HG03520 (cell line): ENCODE measurements around the gene VWA3B.
"Not testable (repeated sequence)": the region's sequence is repeated elsewhere in the genome, so short reads cannot be mapped to it uniquely, and the experiment has no call there.

Experiments
- ATAC-seq: cut with Tn5 transposase; IDR thresholded peaks from one replicate; pipeline ENCODE4 v1.9.1; 2021; ENCODE audit warnings: mild to moderate bottlenecking, moderate library complexity; ENCODE audit not compliant: unreplicated experiment

Gene VWA3B

DNA sequence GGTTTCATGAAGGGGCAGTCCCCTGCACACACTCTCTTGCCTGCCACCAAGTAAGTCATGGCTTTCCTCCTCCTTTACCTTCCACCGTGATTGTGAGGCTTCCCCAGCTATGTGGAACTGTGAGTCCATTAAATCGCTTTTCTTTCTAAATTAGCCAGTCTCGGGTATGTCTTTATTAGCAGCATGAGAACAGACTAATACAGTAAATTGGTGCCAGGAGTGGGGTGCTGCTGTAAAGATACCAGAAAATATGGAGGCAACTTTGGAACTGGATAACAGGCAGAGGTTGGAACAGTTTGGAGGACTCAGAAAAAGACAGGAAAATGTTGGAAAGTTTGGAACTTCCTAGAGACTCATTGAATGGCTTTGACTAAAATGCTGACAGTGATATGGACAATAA is 233.2 kb downstream of the VWA3B start:
- ATAC-seq: not testable (repeated sequence)

DNA sequence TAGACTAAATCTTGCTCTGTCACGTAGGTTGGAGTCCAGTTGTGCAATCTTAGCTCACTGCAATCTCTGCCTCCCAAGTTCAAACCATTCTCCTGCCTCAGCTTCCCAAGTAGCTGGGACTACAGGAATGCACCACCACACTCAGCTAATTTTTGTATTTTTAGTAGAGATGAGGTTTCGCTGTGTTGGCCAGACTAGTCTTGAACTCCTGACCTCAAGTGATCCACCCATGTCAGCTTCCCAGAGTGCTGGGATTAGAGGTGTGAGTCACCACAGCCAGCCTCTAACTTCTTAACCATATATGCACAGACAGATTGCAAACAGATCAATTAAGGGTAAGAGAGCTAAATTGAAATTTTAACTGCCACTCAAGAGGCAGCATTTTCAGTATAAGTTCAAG is 237.2 kb downstream of the VWA3B start:
- ATAC-seq: no peak

DNA sequence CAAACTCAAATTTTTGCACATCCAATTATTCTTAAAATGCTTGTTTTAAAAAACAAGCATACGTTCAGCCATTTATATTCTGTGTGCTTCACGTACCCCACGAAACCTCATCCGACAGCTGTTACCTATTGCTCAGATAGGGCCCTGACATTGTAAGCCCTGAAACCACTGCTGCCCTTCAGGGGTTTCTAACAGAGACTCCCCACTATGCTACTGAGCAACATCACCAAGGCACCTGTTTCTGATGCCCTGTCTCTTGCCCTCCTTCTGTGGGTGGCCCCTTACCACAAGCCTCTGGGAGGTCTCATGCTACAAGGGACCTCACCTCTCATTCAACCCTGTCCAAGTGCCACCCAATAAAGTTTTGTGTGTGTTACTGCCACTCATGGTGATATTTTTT is 240.8 kb downstream of the VWA3B start:
- ATAC-seq: no peak

DNA sequence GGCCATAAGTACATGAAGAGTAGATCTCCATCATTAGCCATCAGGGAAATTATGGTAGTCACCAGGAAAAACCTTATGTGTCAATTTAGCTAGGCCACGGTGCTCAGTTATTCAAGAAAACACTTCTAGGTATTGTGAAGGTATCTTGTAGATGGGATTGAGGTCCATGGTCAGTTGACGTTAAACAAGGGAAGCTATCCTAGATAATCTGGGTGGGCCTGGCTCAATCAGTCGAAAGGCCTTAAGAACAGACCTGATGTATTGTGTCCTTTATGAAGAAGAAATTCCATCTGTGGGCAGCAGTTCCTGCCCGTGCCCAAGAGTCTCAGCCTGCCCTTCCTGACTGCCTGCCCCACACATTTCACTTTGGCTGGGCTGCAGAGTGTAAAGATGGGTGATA is 242.6 kb downstream of the VWA3B start:
- ATAC-seq: no peak

DNA sequence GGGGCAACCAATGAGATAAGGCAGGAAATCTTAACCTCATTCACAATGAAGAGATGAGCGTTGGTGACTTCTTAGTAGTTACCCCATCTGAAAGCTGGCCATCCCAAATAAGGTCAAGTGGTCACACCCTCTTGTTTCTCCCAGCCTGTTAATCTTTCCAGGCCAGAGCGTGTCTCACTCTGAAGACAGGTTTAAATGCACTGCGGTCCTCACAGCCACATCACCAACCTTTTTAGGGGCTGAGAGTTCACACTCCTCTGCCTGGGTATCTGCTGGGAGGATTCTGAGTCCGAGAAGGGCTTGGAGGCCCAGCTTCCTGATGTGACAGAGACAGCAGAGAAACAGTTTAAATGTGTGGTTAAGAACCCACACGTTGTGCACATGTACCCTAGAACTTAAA is 246.0 kb downstream of the VWA3B start:
- ATAC-seq: no peak

DNA sequence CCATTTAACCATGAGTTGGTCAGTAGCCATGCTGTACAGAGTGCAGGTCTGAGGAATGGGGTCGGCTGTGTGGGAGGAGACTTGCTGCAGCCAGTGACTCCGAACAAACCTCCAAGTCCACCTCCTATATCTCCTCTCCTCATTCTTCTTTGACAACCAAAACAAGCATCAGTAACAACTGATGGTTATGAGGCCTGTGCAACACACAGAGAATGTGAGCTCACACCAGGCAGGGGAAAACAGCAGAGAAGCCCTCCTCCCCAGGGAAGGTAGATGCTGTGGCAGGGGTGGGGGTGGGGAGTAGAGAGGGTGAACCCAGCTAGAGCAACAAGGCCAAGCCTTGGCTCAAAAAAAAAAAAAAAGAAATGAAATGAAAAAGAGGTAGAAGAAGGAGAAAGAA is 247.0 kb downstream of the VWA3B start:
- ATAC-seq: no peak

DNA sequence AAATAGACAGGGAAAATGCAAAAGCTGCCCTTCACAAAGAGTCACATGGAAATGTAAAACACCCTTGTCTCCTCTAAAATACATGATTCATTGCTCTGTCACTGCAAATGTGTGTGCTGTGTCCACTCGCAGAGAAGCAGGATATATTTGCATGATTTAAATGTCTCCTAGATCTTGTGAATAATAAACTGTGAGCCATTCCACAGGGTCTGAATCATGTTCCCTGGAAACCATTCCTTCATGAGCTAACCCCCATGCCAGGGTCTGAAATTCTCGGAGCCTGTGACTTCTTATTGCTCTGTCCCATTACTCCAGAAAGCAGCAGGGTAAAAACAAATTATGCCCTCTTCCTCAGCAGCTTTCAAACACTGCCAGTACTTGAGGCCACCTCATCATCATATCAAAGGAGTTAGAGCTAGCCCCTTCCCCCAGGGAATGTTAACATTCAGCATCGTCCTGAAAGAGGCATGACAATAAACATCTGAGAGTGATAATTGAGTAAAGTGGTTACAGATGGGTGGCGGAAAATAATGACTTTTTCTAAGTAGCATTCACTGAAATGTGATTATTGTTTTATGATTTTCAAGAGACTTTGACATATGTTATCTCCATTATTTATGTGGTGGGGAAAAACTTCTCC is 247.6 kb downstream of the VWA3B start:
- ATAC-seq: no peak

DNA sequence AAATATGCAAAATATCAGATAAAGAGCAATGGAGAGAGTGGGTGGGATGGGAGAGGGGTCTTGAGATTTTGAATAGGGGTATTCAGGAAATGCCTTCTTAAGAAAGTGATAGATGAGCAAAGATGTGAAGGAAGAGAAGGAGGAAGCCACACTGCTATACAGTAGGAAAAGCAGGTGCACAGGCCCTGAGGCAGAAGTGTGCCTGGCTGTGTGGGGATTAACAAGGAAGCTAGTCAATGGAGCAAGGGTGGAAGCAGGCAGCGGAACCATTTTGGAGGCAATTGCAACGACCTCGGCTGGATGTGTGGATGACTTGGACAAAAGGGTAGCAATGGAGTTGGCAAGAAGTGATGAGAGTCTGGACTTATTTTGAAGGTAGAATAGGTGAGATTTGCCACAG is 248.3 kb downstream of the VWA3B start:
- no peak for ATAC-seq

DNA sequence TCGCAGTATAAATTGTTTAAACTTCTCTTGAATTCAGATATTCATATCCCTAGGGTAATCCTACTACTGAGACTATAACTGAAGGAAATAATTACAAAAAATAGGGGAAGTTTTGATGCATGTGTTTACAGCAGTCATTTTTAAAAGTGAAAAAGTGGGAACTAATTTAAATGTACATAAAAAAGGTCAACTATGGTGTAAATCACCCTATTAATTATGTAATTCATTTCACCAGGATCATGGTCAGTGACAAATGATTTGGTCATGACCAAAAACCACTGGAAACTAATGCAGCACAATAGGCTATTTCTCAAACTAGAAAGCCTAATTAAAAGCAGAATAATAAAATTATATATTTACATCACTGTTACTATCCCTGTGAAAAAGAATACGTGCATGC is 254.3 kb downstream of the VWA3B start:
- no peak for ATAC-seq

DNA sequence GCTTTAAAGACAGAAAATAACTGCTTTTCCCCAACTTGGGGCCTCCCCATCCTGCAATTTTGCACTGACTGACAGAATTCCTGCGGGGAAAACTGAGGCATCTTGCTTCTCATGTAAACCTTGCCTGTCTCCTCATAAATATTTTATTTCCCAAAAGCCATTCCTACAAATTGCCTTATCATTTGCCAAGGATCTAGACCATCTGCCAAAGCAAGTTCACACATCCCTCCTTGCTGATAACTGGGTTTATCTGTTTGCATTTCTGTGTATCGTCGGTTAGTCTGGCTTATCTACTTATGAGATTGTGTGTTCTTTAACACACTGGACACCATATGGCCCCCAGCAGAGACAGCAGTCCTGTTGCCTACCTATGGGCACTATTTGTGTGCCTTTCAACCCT is 256.3 kb downstream of the VWA3B start:
- ATAC-seq: no peak

DNA sequence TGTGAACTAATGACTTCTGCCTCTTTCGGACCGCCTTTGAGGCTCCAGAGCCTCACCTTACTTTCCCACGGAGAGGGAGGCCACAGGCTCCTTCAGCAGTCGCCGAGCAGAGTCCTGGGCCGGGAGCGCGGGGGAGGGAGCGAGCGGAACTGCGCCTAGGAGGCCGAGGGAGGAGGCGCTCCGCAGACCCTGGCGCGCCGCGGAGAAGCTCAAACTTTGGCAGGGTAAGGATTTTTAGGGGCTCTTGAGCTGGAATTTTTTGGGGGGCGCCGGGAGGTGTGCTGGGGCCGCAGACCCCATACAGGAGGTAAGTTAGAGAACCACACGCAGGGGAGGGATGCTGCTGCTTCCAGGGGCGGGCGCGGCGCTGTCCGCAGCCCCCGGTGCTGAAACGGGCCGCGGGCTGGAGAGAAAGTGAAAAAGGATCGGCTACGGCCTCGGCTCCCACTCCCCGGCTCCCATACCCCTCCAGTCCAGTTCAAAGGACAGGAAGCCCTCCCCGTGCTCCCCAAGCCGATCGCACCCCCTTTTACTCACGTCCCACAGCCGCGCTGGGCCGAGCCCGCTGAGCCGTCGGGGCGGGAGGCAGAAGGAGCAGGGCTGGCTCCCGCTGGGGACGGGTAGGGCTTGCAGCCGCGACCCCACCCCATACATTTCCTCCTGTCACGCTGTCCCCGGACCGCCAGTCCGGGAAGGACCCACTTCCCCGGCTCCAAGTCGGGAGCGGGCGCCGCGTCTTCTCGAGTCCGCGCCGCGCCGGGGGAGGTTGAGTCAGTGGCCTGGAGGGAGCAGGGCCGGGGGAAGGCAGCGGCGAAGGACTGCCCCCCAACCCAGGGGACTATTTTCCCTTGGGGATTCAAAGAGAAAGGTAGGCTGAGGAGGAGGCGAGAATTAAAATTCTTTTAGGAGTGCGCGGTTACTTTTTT is 259.6 kb downstream of the VWA3B start, which contains the start of gene CNGA3:
CNGA3 (plus strand) TSS at position 146 of the 926 bp plus-strand sequence. CDS start 23,520 bp downstream, outside the sequence.
- no peak for ATAC-seq

DNA sequence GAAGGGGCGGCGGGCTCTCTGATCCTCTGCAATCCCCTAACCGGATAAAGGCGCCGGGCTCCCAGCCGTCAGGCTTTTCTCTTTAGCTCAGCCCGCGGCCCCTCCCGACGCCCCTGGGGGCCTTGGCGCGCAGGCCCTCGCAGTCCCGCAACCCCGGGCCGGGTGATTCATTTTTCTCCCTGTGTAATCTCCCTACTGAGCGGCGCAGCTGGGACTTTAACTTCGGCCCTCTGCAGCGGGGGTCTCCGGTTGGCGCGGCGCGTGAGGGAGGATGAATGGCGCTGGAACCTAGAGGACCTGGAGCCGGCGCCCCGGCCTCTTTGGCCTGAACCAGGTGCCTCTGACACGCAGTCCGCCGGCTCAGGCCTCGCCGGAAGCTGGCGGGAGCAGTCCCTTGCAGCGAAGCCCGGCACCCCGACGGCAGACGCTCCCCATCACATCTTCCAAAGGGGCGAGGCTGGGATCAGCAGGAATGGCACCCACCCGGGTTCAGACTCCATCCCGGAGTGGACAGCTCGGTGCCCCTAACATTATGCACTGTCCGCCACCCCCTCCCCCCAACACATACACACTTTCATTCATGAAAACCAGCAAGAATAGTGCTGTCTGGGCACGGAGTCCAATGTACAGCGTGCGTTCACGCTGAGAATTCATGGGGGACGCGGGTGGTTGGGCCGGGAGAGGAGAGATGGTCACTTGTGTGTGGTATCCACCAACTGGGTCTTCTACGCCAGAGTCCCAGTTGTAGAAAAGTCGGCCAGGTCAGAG is 260.5 kb downstream of the VWA3B start:
- no peak for ATAC-seq

DNA sequence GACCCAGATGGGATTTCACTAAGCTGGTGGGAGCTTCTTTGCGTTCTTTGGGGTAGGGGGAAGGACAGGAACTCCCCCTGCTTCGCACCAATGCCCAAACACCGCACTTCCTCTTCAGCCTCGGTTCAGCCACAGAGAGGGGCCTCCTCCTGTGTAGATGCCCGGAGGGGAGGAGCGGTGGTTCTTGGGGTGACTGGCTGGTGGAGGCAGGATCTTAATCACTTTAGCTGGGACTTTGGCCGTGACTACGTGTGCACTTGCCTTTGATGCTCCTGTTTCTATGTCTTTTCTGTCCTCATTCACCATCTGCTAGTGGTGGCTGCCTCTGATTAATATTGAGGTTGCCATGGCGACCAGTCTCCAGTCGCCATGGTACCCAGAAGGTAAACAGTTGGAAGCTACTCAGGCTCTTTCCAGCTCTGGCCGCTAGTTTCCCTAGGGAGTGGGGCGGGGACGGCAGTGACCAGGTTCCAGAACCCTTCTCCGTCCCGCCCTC is 261.1 kb downstream of the VWA3B start:
- ATAC-seq: no peak

DNA sequence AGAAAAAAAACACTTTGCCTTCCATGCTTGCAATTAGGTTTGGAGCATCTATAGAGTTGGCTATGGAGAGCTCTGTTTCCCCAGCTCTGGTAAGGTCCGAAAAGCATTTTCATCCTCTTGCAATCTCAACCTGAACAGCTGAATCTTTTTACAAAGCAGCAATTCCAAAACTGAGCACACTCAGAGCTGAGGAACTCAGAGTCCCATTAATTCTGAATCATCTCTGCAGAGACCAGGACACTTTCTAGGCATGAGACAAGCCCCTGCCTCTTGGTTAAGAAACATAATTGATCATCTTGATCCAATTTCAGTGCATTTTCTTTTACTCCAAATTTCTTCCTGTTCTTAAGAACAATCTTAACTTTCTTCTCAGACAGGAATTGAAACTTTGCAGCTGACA is 263.4 kb downstream of the VWA3B start:
- ATAC-seq: no peak

DNA sequence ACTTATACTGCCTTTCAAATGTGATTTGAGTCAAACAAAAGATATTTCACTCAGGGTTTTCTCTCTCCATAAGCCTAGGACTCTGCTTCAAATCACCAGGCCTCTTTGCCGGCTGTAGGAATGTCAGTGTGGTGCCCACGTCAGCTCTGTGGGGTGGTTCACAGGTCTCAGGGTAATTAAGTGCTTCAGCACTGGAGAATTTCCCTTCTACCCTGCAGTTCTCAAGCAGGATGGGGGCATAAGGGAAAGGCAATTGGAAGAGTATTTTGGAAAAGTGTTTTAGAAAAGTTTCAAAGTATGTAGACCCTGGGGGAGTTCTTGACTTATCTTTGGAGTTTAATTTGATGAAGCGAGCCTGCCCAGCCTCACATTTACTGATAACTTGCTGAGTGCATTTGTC is 268.9 kb downstream of the VWA3B start:
- no peak for ATAC-seq

DNA sequence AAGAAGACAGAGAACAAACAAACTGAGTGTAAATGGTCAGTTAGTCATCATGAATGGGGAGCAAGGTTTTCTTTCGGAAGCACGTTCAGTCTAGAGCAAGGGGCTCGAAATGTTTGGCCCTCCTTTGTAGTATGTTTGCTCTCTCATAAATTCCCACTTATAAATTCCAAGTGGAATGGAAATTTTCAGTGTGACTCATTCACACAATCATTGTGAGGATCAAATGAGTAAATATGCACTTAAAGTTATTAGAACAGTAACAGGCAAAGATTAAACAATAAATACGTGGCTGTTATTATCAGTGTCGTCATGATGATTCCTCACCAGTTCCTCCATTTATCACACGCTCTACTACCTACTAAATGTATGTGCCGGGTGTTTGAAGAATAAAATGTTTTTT is 269.8 kb downstream of the VWA3B start:
- no peak for ATAC-seq

DNA sequence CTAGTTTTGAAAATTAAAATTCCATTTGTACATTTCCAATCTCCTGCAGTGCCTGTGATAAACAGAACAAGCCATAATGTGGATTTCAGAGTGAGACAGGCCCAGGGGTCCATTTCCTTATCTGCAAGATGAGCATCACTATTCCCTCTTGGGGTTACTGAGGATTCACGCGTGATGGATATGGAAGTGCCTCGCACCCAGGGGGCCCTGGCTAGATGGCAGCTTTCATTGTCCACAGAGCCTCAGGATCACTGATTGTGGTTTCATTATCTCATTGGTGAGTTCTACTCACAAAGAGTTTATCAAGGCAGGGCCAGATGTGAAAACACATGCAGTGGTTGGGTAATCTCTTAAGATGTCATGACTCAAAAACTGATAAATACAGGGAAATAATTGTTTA is 270.9 kb downstream of the VWA3B start:
- ATAC-seq: no peak

DNA sequence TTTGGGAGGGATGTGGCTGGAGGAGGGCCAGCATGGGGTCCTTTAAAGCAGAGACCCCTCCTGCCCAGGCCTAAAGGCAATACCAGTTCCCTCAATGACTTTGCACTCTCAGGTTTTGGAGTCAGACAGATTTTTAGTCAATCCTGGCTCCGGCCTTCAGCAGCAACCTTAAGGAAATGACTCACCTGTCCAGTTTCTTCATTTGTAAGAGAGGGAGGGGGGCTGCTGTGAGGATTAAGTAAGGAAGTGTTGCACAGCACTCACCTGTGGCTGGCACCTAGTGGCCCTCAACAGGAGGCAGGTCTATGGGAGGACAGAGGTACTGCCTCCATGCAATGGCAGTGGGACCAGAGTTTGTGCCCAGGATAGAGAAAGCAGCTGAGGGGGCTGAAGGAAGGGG is 273.0 kb downstream of the VWA3B start:
- no peak for ATAC-seq
